ENCODE results near the gene SLC25A45.

The SLC25A45 gene

DNA sequence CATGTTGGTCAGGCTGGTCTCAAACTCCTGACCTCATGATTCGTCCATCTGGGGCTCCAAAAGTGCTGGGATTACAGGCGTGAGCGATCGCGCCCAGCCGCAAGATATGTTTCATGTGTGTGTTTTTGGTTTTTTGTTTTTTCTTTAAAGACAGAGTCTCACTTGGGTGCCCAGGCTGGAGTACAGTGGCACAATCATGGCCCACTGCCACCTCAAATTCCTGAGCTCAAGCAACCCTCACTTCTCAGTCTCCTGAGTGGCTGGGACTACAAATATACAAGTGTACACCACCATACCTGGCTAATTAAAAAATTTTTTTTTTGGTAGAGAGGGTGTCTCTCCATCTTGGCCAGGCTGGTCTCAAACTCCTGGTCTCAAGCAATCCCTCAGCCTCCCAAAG lies 19.5 kb downstream of the SLC25A45 start:
- TF ChIP-seq ZFX (IDR thresholded peaks at IDR 0.05): no peak
- TF ChIP-seq, protein P1, sequence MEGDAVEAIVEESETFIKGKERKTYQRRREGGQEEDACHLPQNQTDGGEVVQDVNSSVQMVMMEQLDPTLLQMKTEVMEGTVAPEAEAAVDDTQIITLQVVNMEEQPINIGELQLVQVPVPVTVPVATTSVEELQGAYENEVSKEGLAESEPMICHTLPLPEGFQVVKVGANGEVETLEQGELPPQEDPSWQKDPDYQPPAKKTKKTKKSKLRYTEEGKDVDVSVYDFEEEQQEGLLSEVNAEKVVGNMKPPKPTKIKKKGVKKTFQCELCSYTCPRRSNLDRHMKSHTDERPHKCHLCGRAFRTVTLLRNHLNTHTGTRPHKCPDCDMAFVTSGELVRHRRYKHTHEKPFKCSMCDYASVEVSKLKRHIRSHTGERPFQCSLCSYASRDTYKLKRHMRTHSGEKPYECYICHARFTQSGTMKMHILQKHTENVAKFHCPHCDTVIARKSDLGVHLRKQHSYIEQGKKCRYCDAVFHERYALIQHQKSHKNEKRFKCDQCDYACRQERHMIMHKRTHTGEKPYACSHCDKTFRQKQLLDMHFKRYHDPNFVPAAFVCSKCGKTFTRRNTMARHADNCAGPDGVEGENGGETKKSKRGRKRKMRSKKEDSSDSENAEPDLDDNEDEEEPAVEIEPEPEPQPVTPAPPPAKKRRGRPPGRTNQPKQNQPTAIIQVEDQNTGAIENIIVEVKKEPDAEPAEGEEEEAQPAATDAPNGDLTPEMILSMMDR (conservative IDR thresholded peaks at IDR 0.05): no peak
- no peak overlapping the region for H3K27ac ChIP-seq

DNA sequence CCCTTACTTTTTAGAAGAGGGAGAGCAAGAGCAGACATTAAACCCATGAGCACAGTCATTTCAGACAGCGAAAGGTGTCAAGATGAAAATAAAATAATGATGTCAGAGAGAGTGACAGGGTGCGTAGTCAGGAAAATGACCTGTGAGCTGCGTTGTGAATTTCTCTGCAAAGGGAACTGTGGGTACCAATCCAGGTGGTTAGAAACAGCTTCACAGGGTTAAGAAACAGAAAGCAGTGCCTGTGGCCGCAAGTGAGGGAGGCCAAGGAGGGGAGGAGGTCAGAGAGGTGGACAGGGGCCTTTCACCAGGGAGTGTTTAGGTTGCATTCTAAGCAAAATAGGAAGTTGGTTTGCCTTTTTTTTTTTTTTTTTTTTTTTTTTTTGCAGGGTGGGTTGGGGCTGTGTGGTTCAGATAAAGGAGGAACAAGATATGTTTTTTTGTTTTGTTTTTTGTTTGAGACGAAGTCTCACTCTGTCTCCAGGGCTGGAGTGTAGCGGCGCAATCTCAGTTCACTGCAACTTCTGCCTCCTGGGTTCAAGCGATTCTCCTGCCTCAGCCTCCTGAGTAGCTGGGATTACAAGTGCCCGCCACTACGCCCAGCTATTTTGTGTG lies 20.0 kb downstream of the SLC25A45 start:
- H3K27ac ChIP-seq: no peak overlapping the region
- no peak for TF ChIP-seq ZFX (IDR thresholded peaks at IDR 0.05)
- TF ChIP-seq, protein P1 (conservative IDR thresholded peaks at IDR 0.05): no peak

DNA sequence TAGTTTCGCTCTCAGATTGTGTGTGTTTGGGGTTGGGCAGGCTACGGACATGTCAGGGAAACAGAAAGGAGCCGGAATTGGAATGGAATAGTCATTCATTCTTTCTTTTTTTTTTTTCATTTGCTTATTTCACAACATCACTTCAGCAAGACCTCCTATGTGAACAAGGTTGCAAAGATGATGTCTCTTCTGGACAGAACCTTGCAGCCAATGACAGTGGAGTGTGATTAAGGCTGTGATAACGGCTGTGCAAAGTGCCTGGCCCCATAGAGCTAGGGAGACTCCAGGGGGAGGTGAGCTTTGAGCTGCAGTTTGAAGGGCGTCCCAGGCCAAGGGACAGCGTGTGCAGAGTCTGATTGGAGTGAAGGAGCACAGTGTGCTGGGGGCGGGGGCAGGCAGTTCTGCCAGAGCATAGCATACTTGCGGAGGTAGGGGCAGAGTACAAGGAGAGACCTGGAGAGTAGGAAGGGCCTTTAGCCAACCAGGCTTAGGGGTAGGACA lies 24.5 kb downstream of the SLC25A45 start:
- H3K27ac ChIP-seq: no peak overlapping the region
- TF ChIP-seq, protein P1 (conservative IDR thresholded peaks at IDR 0.05): no peak
- no peak for TF ChIP-seq ZFX (IDR thresholded peaks at IDR 0.05)

DNA sequence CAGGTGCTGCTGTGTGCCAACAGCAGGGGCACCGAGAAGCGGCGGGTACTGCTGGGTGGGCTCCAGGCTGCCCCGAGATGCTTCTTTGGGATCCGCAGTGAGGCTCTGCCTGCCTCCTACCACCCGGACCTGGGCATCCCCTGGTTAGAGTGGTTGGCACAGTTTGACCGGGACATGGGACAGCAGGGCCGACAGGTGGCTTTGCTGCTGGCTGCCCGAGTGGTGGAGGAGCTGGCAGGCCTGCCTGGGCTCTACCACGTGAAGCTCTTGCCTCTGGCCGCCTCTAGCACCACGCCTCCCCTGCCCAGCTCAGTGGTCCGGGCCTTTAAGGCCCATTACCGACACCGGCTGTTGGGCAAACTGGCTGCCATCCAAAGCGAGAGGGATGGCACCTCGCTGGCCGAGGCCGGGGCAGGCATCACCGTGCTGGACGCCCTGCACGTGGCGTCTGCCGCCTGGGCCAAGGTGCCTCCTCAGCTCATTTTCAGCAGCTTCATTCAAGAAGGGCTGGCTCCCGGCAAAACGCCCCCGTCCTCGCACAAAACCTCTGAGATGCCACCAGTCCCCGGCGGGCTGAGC lies 26.0 kb downstream of the SLC25A45 start:
- no peak overlapping the region for H3K27ac ChIP-seq
- TF ChIP-seq ZFX (IDR thresholded peaks at IDR 0.05): no peak
- TF ChIP-seq, protein P1 (conservative IDR thresholded peaks at IDR 0.05): no peak

DNA sequence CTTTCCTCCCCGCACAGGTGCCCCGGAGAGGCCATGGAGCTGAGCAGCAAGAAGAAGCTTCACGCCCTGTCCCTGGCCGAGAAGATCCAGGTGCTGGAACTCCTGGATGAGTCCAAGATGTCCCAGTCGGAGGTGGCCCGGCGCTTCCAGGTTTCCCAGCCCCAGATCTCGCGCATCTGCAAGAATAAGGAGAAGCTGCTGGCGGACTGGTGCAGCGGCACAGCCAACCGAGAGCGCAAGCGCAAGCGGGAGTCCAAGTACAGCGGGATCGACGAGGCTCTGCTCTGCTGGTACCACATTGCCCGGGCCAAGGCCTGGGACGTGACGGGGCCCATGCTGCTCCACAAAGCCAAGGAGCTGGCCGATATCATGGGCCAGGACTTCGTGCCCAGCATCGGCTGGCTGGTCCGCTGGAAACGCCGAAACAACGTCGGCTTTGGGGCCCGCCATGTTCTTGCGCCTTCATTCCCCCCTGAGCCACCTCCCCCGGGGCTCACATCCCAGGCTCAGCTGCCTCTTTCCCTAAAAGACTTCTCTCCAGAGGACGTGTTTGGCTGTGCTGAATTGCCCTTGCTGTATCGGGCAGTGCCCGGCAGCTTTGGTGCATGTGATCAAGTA lies 26.6 kb downstream of the SLC25A45 start:
- TF ChIP-seq, protein P1 (conservative IDR thresholded peaks at IDR 0.05): no peak
- TF ChIP-seq ZFX (IDR thresholded peaks at IDR 0.05): no peak
- no peak overlapping the region for H3K27ac ChIP-seq

DNA sequence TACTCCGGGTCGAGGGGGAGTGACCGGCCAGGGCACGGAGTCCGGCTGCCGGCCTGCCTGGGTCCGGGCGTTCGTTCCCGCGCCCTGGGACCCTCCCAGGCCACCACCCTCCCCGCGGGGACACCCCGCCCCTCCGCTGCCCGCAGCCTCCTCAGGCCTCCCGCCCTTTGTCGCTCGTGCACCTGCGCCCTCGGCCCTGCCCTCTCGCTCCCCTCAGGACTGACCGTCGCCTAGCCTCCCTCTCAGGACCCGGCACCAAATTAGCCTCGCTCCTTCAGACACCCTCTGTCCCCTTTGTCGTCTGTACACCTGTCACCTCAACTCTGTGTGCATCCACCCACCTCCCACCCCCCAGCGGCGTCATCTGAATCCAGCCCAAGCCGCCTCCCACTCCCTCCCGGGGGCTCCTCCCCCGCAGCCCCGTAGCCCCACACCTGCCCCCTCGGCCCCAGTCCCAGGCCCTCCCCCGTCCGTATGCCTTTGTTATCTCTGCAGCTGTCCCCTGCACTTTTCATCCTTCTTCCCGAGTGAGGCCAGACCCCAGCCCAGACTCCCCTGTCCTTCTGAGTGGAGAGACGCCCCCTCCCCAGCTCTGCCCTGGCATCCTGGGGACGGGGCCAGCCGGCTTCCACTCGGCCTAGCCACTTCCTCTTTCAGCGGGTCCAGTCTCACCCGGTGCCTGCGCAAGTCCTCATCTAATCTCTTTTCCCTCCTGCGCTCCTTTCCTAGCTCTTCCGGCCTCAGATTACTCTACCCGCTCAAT lies 27.3 kb downstream of the SLC25A45 start:
- H3K27ac ChIP-seq: peak overlapping the region; percentile 64
- TF ChIP-seq, protein P1 (conservative IDR thresholded peaks at IDR 0.05): no peak
- no peak for TF ChIP-seq ZFX (IDR thresholded peaks at IDR 0.05)

Data from C4-2B (cell line).